Stomach (tissue), 9 donors: ENCODE measurements around the gene OXLD1. TPM values are rescaled to one million over a fixed set of nuclear protein-coding genes. Genes with fewer than 3 reads are reported as not detected.
A peak's percentile ranks its signal among the peaks of the same experiment; 100 is the strongest.

Source experiments
- DNase-seq, 2 donors: peaks; one replicate each; pipeline versions ENCODE4 v3.0.0 to v3.0.0-alpha.2; 2013 to 2019
- H3K27ac ChIP-seq, 5 donors: fragments of 200-600 bp in 4 of 5; sonication (generic) in 4 of 5; one replicate each; pipeline ENCODE4 v1.5.1; 2013 to 2019; ENCODE audit warnings: mild to moderate bottlenecking in 1 of 5, moderate library complexity in 1 of 5
- H3K27me3 ChIP-seq, 3 donors: fragments of 200-600 bp; sonication (generic); one replicate each; pipeline ENCODE4 v1.5.1; 2017 to 2019; ENCODE audit warnings: mixed run types in 1 of 3
- H3K36me3 ChIP-seq, 4 donors: fragments of 200-600 bp; sonication (generic); 1 replicate in 3 of 4; 2 replicates in 1 of 4; pipeline ENCODE4 v1.5.1; 2016 to 2019
- H3K4me1 ChIP-seq, 4 donors: fragments of 200-600 bp; sonication (generic); one replicate each; pipeline ENCODE4 v1.5.1; 2016 to 2019
- H3K4me3 ChIP-seq, 4 donors: fragments of 200-600 bp; sonication (generic) in 3 of 4; one replicate each; pipeline ENCODE4 v1.5.1; 2016 to 2019; ENCODE audit warnings: mild to moderate bottlenecking in 1 of 4
- H3K9me3 ChIP-seq, 4 donors: fragments of 200-600 bp; sonication (generic); one replicate each; pipeline ENCODE4 v1.5.1; 2016 to 2019
- CTCF ChIP-seq, 7 experiments: fragments of 450-650 bp in 4 of 7; fragments of 200-600 bp in 3 of 7; sonication (generic) in 3 of 7; IDR thresholded peaks; one replicate each; pipeline ENCODE4 v1.5.1; 2016 to 2019; ENCODE audit warnings: antibody characterized with exemption in 7 of 7, control low read depth in 2 of 7, mild to moderate bottlenecking in 1 of 7
- EP300 ChIP-seq: sonication (generic); formaldehyde crosslinking; IDR thresholded peaks from one replicate; pipeline ENCODE4 v1.6.1; 2017; ENCODE audit warnings: antibody characterized with exemption
- POLR2A ChIP-seq, 4 donors: fragments of 450-650 bp; IDR thresholded peaks; one replicate each; pipeline ENCODE4 v1.6.1; 2016; ENCODE audit warnings: antibody characterized with exemption in 4 of 4, control low read depth in 2 of 4, mild to moderate bottlenecking in 1 of 4, moderate library complexity in 1 of 4
- POLR2AphosphoS5 ChIP-seq, 3 donors: sonication (generic); formaldehyde crosslinking; IDR thresholded peaks; one replicate each; pipeline ENCODE4 v1.6.1; 2016; ENCODE audit warnings: antibody characterized with exemption in 3 of 3
- WGBS, 5 donors: extraction: QIAGEN DNeasy Blood & Tissue Kit in 3 of 5; methylation state at CpG; one replicate each; pipeline versions ENCODE4 v1.1.5 to v1.1.7; 2013 to 2018; 5-methylcytosine and 5-hydroxymethylcytosine counted together
- intact Hi-C: fragments of 100-400 bp; cut with DNase I; formaldehyde crosslinking; loops from one replicate; pipeline ENCODE4 v1.15.1; 2023; ENCODE audit warnings: low total_unique reads
- polyA plus RNA-seq, 3 donors: library from polyadenylated mRNA; stranded (reverse); fragments of 200-250 nt; gene quantifications; one replicate each; pipeline ENCODE4 v1.2.3, GENCODE V29; 2013
- total RNA-seq, 5 donors: library from RNA; depleted of rRNA; stranded (reverse); fragments of >200 nt; gene quantifications; one replicate each; pipeline versions ENCODE4 v1.1.0 to v1.2.3, GENCODE V29; 2014 to 2016
- donor health status: healthy with polysubstance abuse.
- donor health status: Bipolar disorder and iron deficiency.
- donor health status: healthy.

OXLD1 gene
- total and polyA plus RNA-seq, 8 donors, result 9.9 to 112 (median 64.5) TPM; not detected in 1

GRCh38 chr17:81706757-81707624, 40.6 kb upstream of the OXLD1 start:
- Histone ChIP-seq H3K27ac (no peak overlapping the region), H3K27me3 (no peaks in the 10 kb centered on the region), H3K4me1 (peaks cover 34 to 46% (median 44%) of the 10 kb centered on the region in 4 donors), H3K9me3 (no peaks in the 10 kb centered on the region), H3K36me3 (peaks cover 30 to 38% (median 33%) of the 10 kb centered on the region in 4 donors), H3K4me3 (no peak overlapping the region)
- intact Hi-C loops, result no loop called here
- 89 to 93% (median 92%) methylated on average over 34 to 54 of the region's 54 CpGs for WGBS, 5 donors
- no peak for DNase-seq
- TF ChIP-seq POLR2AphosphoS5 (IDR thresholded peaks at IDR 0.05) (no peak), POLR2A (IDR thresholded peaks at IDR 0.05) (no peak), EP300 (no peak), CTCF (IDR thresholded peaks at IDR 0.05) (no peak)

GRCh38 chr17:81706232-81706611, 39.8 kb upstream of the OXLD1 start:
- intact Hi-C loops, result no loop called here
- no peak overlapping the region for H3K4me3 ChIP-seq
- no peaks in the 10 kb centered on the region for H3K27me3 ChIP-seq
- H3K9me3 ChIP-seq, result no peaks in the 10 kb centered on the region
- TF ChIP-seq CTCF (IDR thresholded peaks at IDR 0.05) (no peak), POLR2A (IDR thresholded peaks at IDR 0.05) (no peak), POLR2AphosphoS5 (IDR thresholded peaks at IDR 0.05) (no peak), EP300 (no peak)
- H3K36me3 ChIP-seq, result peaks cover 35 to 45% (median 38%) of the 10 kb centered on the region in 4 donors
- no peak overlapping the region for H3K27ac ChIP-seq
- WGBS, 5 donors, result 92 to 96% (median 95%) methylated on average over 11 to 17 of the region's 17 CpGs
- peaks cover 37 to 48% (median 46%) of the 10 kb centered on the region in 4 donors for H3K4me1 ChIP-seq
- no peak for DNase-seq

- TF ChIP-seq POLR2A (IDR thresholded peaks at IDR 0.05), result no peak
- no peak for TF ChIP-seq CTCF (IDR thresholded peaks at IDR 0.05)
- TF ChIP-seq EP300, result no peak
- TF ChIP-seq POLR2AphosphoS5 (IDR thresholded peaks at IDR 0.05), result no peak
- Histone ChIP-seq H3K4me3 (no peak overlapping the region), H3K4me1 (peaks cover 37 to 48% (median 46%) of the 10 kb centered on the region in 4 donors), H3K27ac (no peak overlapping the region), H3K36me3 (peaks cover 40 to 51% (median 43%) of the 10 kb centered on the region in 4 donors), H3K27me3 (no peaks in the 10 kb centered on the region), H3K9me3 (no peaks in the 10 kb centered on the region)
- WGBS, 5 donors, result 92 to 95% (median 94%) methylated on average over 30 of the region's 30 CpGs
- intact Hi-C loops, result no loop called here
- no peak for DNase-seq
These were observed 39.3 kb upstream of the OXLD1 start for GRCh38 chr17:81705518-81706231.

GRCh38 chr17:81703747-81704654, 37.6 kb upstream of the OXLD1 start:
- Histone ChIP-seq H3K9me3 (no peaks in the 10 kb centered on the region), H3K27ac (peak overlapping the region; percentile 78 to 98 (median 95)), H3K27me3 (no peaks in the 10 kb centered on the region), H3K4me3 (peak overlapping the region; percentile 79 to 87 (median 86)), H3K4me1 (peaks cover 33 to 43% (median 40%) of the 10 kb centered on the region in 4 donors), H3K36me3 (peaks cover 45 to 67% (median 60%) of the 10 kb centered on the region in 4 donors)
- WGBS, 5 donors, result 14 to 32% (median 24%) methylated on average over 15 to 27 of the region's 27 CpGs
- DNase-seq, result no peak
- intact Hi-C loops, result no loop called here
- TF ChIP-seq POLR2AphosphoS5 (IDR thresholded peaks at IDR 0.05), result no peak
